SK-N-DZ (cell line): ENCODE results near the gene NOX5.

Experiments
- DNase-seq: peaks from one replicate; pipeline ENCODE4 v3.0.0-alpha.2; 2015; ENCODE audit warnings: low spot score

Gene NOX5

DNA sequence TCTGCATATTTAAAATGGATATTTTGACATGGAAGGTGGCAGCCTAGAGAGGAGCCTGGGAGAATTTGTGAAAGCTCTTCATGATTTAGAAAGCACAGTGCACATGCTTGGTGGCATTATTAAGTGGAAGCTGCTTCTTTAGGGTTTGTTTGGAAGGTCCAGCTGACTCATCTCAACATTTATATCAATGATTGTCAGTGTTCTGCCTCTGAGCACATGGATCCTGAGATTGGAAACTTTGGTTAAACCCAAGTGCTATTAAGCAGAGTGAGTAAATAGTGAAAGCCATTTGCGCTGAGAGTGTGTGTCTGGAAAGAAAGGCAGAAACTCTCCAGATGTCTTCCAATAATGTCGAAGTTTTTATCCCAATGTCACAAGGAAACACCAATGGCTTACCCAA is 7.4 kb downstream of the NOX5 start:
- no peak for DNase-seq

DNA sequence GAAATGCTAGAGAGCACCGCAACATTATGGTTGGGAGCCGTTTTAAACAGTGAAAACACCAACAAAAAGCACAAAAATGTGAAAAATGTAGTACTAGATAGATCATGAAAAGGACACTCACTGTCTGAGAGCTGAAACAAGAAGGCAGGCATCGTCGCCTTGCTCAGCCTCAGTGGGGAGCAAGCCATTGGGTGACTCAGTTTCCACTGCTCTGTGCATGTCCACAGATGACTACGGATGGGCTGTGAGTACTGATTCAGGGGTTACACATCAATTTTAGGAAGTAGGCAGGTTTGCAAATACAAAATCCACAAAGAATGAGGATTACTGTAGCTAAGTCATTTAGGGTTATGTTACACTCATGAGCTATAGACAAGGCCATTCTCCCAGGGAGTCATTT is 10.8 kb downstream of the NOX5 start:
- no peak for DNase-seq

DNA sequence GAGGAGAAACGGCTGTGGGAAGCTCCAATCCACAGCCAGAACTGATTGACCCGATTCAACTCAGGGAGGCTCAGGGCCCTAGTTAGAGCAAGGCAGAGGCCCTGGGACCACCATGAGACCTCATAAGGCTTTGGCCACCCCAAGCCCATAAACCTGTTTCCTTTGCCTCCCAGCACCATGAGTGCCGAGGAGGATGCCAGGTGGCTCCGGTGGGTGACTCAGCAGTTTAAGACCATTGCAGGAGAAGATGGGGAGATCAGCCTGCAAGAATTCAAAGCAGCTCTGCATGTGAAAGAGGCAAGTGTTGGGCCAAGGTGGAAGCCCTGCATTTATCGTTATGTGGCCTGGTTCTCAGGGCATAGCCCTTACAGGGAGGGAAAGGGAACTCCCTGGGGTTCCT is 11.9 kb downstream of the NOX5 start:
- DNase-seq: no peak

DNA sequence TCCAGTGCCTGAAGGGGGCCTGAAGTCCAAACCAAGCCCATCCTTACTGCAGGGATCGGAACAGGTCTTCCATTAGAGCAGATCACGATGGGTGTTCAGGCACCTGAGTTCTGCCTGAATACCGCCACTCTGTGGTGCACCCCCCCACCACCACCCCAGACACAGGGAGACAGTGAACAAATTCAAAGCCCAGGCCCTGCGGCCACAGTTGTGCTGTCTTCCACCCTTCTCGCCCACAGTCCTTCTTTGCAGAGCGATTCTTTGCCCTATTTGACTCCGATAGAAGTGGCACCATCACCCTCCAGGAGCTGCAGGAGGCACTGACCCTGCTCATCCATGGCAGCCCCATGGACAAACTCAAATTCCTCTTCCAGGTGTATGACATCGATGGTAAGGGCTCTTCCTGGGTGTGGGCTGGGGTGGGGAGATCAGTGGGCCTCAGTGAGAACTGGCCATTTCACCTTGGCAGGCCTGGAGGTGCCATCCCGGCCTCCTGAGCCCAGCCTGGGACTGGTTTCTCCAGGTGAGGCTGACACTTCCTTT is 13.6 kb downstream of the NOX5 start:
- no peak for DNase-seq

DNA sequence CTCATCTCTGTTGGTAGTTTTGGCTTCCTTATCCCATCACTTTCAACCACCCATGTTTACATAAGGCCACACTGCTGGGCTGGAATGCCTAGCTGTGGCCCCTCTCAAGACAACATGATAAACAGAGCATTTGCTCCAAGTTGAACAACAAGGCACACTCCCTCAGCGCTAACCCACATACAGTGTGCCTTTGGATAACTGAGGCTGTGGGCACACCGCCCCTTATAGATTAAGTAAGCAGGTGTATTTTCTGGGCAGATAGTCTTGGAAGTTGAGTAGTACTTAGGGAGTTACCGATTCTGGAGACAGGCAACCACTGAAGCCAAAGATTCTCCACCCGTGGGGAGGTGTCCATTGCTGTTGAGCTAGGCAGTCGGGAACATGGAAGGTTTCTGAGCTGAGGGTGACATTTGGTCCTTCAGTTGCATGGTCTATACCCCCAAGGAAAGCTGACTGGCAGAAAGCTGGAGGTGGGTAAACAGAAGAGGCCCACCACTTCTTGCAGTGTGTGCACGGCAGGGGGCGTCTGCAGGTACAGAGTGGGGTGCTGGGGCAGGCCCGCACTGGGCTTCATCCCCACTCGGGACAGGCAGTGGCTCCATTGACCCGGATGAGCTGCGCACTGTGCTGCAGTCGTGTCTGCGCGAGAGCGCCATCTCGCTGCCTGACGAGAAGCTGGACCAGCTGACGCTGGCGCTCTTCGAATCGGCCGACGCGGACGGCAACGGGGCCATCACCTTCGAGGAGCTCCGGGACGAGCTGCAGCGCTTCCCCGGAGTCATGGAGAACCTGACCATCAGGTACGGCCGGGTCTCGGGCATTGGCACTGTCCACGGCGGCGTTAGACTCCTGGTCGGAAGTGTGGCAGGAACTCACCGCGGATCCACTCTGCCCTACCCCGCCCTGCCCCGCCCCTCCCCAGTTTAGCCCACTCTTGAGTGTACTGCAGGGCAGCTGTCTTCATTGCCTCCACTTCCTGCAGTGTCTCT is 16.8 kb downstream of the NOX5 start:
- peak; percentile 37 for DNase-seq

DNA sequence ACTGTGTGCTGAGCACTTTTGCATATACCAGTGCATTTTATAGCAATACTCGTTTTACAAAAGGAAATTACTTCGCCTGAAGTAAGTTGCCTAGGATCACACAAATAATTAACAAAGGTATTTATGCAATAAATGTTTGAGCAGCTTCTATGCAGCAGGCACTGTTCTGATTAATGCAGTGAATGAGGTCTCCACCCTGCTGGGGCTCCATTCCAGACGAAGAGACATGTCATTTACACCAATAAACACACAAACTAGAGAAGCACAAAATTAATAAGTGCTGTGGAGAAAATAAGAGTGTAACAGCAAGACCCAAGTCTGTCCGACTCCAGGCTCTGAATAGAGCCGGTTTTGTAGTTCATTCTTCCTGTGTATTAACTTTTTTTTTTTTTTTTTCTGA is 17.5 kb downstream of the NOX5 start:
- DNase-seq: no peak

DNA sequence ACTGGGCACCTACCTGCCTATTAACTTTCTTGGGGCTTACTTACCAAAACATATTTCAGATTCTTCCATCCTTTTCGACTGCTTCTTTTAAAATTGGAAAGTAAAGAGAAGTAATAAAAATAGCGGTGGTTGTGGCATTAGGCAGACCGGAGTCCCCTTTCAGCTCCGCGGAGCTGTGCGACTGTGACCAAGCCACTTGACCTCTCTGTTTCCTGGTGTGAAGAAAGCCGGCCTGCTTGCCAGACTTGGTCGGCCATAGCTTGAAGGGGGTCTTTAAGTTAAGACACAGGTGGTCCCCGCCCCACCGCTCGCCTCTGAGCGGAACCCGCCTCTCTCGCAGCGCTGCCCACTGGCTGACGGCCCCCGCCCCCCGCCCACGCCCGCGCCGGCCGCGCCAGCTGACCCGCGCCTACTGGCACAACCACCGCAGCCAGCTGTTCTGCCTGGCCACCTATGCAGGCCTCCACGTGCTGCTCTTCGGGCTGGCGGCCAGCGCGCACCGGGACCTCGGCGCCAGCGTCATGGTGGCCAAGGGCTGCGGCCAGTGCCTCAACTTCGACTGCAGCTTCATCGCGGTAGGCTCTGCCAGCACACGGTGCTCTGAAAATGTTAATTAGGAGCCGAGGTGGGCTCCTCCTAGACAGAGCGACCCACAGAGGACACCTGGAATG is 18.3 kb downstream of the NOX5 start:
- DNase-seq: no peak

DNA sequence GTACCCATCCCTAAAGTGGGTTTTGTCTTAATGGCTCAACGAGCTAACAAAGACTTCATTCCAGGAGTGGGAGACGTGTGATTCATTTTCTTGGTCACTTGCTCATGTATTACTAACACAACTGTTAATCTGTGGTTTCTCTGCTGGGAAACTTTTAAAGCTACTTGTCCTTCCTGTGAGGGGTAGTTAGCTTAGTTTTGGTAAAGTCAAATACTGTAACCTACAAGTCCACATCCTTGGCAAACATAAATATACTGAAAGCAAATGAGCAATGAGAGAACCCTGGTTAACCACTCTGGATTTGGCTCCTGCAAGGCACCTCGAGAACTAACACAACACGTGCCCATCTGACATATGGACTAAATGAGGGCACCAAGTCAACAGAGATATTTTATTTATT is 19.9 kb downstream of the NOX5 start:
- DNase-seq: no peak

DNA sequence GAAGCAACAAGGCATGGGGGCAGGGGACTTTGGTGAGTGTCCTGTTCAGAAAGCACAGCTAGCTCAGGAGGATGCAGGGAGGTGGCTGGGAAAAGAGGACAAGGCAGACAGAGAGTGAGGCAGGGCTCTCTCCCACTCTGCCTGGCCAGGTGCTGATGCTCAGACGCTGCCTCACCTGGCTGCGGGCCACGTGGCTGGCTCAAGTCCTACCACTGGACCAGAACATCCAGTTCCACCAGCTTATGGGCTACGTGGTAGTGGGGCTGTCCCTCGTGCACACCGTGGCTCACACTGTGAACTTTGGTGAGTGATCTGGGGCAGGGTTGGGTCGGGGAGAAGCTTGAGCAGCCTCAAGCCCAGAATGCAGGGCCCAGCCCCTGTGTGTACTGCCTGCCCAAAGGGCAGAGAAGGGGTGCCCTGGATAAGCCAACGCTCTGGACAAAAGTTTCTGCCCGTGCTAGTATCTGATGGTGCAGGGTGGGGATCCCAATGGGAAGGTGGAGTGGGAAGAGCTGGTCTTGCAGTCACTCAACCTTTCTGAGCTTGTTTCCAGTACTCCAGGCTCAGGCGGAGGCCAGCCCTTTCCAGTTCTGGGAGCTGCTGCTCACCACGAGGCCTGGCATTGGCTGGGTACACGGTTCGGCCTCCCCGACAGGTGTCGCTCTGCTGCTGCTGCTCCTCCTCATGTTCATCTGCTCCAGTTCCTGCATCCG is 20.9 kb downstream of the NOX5 start:
- peak; percentile 42 for DNase-seq

DNA sequence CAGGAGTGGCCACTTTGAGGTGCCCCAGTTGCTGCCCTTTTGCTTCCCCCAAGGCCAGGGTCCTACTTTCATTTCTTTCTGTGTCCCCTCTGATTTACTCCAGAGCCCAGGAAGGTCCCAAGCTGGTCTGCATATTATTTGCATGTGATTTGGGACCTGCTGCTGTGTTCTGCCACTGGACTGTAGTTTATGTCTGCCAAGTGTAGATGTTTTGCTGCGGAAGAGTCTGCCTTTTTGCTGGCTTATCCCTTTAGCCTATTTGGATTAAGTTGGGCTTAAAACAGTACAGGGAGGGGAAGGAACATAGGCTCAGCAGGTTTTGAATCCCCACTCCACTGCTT is 21.4 kb downstream of the NOX5 start:
- no peak for DNase-seq

DNA sequence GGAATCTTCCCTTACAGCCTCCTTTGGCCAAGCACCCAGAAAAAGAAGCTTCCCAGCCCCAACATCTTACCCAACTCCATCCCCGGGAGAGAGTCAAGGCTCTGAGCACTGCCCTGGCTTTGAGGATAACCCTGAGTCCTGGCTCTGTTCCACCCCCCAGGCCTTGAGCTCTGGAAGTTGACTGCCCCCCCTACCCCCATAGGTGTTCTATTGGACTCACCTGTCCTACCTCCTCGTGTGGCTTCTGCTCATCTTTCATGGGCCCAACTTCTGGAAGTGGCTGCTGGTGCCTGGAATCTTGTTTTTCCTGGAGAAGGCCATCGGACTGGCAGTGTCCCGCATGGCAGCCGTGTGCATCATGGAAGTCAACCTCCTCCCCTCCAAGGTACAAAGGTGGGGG is 22.3 kb downstream of the NOX5 start:
- DNase-seq: no peak

DNA sequence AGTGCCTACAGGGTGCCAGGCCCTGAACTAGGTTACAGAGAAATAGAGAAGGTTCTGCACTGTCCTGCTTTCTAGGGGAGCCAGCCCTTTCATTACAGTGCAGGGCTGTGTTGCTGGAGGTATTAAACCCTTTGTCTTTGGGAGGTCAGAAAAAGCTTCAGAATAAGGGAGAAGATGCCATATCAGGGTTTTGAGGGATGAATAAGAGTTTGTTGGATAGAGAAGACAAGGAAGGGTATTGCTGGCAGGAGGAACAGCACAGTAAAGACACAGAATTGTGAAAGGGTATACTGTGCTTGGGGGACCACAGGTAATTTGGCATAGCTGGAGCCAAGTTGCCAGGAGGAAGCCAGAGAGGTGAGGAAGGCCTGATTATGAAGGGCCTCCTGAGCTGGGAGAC is 23.0 kb downstream of the NOX5 start:
- DNase-seq: no peak

DNA sequence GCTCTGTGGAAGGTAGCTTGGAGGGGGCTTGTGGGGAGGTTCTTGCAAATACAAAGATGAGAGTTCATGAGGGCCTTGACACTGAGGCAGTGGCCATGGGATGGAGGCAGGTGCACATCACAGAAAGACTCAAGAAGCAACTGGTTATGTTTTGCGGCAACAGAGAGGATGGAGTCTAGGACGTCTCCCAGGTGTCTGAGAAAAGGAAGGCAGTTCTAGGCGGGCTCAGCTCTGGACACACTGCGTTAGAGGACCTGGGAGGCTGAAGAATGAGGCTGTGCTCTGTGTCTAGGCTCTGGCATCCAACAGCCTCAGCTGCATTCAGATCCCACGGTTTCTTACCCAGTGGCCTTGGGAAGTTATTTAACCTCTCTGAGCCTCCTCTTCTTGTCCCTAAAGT is 23.5 kb downstream of the NOX5 start:
- DNase-seq: no peak

DNA sequence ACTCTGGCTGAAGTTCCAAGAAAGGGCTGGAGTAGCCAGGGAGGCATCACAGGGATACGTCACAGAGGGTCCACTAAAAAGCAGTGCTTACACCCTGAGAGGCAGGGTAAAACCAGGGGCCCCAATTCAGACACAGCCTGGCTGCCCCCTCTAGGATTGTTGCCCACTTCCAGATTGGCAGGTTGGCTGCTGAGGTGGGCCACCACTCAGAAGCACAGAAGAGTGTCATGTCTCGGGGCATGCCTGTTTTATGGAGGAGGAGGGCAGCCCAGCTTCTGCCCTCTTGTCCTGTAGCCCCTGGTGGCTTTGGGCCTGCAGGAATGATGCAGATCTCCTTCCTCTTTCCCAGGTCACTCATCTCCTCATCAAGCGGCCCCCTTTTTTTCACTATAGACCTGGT is 24.0 kb downstream of the NOX5 start:
- DNase-seq: no peak

DNA sequence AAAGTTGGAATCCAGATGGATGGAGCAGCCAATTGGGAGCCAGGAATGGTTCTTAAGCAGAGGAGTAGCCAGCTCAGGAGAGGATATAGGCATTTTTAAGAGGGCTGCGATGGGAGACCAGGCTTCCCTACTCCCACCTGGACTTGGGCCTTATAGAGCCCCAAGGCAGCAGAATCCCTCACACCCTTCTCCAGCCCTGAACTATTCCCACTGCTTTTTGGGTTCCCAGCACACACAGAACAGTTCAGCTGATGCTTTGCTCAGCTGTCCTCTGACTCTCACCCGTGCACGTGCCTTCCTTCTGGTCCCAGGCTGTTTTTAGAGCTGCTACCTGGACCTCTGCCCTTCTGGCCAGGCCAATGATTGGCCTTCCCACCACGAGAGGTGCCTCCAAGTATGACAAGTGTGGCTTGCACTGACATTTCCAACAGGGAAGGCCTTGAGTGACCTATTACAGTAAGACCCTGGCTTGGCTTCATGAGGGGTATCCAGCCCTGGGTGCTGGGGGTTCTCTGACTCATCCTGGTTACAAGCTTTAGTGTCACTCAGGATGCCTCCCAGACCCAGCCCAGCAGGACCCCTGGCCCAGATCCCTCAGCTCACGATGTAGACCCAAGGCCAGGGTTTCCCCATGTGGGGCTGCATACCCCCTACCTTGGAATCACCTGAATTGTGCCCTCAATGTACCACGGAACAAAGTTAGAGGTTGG is 25.2 kb downstream of the NOX5 start:
- no peak for DNase-seq

DNA sequence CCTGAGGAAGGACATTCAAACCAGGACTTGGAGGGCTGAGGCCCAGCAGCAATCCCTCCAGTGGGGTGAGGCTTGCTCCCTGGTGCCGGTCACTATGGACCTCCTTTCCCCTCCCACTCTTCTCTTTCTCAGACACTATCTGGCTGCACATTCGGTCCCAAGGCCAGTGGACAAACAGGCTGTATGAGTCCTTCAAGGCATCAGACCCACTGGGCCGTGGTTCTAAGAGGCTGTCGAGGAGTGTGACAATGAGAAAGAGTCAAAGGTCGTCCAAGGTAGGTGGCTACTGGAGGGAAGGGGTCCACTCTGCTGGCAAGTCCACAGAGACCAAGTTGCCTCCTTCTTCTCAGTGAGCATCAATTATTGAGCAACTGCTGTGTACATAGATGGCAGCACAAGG is 28.0 kb downstream of the NOX5 start:
- DNase-seq: no peak

DNA sequence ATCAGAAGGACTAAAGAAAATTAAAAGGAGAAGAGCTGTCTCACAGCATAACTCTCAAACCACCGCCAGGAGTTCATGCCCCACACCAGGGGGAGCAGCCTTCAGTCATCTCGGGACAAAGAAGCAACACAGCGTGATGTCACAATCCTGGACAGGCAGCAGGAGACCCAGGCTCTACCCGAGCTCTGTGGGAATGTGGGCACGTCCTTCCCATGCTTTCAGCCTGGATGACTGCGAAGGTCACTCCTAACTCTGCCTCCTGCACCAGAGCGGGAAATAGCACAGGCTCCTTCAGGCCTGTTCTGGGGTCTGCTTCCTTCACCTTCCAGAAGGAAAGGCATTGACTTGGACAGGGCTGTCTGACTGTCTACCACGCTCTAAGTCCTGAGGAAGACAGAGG is 31.3 kb downstream of the NOX5 start:
- peak; percentile 65 for DNase-seq

DNA sequence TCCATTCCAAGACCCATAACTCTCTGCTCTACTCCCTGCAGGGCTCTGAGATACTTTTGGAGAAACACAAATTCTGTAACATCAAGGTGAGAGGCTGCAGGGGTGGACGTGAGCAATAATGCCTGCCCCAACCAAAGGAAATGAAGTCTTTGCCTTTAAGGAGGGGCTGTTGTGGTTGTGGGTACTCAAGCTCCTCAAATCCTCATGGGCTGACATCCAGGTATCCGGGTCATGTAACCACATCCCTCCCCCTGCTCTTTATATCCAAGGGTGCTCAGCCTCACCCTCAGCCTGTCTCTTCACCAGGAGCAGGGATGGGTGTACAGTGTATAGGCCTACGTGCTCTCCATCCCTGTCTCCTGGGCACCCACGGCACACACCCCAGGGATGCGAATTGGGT is 32.3 kb downstream of the NOX5 start:
- DNase-seq: no peak

DNA sequence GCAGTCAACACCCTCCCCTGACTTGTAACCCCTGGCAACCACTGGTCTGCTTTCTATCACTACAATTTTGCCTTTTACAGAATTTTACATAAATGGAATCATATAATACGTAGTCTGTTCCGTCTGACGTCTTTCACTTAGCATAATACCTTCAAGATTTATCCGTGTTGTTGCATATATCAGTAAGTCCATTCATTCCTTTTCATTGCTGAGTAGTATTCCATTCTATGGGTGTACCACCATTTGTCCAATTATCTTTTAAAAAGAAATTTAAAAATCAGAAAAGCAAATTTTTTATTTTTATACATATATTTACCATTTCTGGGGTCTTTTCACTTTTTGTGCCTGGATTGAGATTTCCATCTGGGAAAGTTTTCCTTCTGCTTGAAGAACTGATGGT is 35.5 kb downstream of the NOX5 start:
- no peak for DNase-seq

DNA sequence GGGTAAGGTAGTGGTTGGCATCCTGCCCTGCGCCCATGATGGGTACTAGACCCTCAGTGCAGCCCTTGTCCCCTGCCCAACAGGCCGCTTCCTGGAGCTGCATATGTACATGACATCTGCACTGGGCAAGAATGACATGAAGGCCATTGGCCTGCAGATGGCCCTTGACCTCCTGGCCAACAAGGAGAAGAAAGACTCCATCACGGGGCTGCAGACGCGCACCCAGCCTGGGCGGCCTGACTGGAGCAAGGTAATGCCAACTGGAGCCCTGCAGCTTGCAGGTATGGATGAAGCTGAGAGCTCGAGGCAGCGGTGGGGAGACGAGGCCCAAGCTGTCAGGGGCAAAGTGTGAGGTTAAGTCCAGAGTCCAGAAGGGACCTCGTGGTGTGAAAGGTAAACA is 40.8 kb downstream of the NOX5 start:
- no peak for DNase-seq

DNA sequence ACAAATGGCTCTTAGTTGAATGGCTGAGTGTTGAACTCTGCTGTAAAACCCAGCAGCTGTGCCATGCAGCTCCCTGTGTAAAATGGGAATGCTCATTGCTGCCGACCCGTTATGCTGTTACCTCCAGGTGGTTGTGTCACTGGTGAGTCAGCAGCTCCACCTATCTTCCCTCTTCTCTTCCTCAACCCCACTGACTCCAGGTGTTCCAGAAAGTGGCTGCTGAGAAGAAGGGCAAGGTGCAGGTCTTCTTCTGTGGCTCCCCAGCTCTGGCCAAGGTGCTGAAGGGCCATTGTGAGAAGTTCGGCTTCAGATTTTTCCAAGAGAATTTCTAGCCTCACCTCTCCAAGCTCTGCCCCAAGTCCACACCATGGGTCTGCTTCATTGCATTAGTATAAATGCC is 41.9 kb downstream of the NOX5 start:
- DNase-seq: no peak
